ENCODE results near the gene PCSK2.

DNA sequence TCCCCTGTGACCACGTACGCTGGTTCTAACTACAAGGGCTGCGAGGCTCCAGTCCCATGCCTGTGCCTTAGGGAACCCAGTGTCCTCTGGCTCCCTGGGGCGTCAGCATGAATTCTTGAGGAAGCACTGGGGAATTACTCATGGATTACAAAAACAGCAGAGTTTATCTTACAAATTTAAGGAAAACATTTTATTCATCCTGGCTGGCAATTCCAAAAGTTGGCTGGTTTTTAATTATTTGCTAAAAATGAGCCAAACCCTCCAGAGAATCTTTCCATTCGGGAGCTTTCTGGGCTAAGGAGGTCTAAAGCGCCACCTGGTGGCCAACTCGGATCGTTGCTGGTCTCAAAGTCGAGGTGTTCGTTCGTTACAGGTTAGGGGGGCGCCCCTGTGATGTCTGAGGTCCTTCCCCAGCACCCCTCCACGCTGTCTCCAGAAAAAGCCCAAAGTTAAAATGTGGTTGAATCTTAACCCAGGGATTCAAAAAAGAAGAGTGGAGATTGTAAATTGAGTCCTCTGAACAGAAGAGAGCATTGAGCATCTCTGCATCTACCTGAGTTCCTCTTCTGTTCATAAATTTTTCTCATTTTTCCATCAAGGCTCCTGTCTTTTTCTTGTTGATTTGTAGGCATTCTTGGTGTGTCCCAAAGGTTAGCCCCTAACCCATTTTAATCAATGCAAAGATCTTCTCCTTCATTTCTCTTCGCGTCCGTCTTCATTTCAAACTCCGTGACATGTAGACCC, 205.0 kb downstream of the PCSK2 start:
- TF ChIP-seq, protein P1, sequence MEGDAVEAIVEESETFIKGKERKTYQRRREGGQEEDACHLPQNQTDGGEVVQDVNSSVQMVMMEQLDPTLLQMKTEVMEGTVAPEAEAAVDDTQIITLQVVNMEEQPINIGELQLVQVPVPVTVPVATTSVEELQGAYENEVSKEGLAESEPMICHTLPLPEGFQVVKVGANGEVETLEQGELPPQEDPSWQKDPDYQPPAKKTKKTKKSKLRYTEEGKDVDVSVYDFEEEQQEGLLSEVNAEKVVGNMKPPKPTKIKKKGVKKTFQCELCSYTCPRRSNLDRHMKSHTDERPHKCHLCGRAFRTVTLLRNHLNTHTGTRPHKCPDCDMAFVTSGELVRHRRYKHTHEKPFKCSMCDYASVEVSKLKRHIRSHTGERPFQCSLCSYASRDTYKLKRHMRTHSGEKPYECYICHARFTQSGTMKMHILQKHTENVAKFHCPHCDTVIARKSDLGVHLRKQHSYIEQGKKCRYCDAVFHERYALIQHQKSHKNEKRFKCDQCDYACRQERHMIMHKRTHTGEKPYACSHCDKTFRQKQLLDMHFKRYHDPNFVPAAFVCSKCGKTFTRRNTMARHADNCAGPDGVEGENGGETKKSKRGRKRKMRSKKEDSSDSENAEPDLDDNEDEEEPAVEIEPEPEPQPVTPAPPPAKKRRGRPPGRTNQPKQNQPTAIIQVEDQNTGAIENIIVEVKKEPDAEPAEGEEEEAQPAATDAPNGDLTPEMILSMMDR (IDR thresholded peaks at IDR 0.05), result peak; percentile 61 to 92 (median 79)
- TF ChIP-seq POLR2A (IDR thresholded peaks at IDR 0.05), result no peak
